LNCaP clone FGC (cell line): Measurements from ENCODE around the gene GRAMD1A.

Experiments used
- DNase-seq: peaks from one replicate; pipeline ENCODE4 v3.0.0-alpha.2; 2011; ENCODE audit warnings: low read depth
- H3K4me3 ChIP-seq: 2 replicates; pipeline ENCODE4 v1.5.1; 2011; ENCODE audit warnings: mild to moderate bottlenecking, low read depth, low read length, control low read depth
- TF ChIP-seq, protein P1 (sequence below): IDR thresholded peaks from 2 replicates; pipeline ENCODE4 v1.5.1; 2012; ENCODE audit warnings: mild to moderate bottlenecking; ENCODE audit not compliant: control insufficient read depth, insufficient read depth; ENCODE audit errors: extremely low read depth

GRAMD1A gene

DNA sequence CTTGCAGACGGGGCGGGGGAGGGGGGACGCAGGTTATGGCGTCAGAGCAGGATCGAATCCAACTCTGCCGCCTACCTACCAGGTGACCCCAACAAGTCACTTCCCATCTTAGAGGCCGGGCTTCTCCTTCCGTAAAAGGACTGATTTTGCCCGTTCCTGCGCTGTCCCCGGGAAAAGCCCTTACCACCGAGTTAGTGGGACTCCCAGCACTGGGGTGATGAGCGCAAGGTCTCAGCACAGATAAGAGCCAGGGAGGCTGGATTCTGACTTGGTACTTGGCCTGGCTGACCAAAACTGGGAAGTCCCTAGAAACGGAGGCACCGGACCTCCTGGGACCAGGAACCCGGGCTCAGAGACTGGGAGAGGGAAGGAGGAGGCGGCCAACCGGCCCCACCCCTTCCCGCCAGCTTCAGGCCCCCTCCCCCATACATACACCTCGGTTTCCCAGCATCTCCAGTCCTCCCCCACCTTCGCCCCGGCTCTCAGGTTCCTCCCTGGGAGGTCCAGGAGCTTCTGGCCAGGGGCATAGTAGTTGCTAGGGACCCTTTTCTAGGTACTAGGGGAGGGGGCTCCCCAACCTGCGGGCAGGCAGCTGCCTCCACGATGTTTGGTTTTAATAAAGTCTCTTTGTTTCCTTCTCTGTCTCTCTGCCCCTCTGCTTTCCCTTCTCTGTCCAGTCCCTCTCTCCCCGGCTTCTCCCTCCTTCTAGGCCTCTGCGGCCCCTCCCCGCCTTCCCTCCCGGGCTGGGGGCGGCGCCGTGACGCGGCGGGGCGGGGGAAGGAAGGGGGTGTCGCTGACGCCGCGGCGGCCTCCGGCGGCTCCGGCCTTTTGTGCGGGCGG is at the start of gene GRAMD1A:
GRAMD1A (plus strand) TSS at position 826 of the 840 bp plus-strand sequence. CDS start 156 bp downstream, outside the sequence.
- DNase-seq, result peak; percentile 41
- TF ChIP-seq, protein P1, sequence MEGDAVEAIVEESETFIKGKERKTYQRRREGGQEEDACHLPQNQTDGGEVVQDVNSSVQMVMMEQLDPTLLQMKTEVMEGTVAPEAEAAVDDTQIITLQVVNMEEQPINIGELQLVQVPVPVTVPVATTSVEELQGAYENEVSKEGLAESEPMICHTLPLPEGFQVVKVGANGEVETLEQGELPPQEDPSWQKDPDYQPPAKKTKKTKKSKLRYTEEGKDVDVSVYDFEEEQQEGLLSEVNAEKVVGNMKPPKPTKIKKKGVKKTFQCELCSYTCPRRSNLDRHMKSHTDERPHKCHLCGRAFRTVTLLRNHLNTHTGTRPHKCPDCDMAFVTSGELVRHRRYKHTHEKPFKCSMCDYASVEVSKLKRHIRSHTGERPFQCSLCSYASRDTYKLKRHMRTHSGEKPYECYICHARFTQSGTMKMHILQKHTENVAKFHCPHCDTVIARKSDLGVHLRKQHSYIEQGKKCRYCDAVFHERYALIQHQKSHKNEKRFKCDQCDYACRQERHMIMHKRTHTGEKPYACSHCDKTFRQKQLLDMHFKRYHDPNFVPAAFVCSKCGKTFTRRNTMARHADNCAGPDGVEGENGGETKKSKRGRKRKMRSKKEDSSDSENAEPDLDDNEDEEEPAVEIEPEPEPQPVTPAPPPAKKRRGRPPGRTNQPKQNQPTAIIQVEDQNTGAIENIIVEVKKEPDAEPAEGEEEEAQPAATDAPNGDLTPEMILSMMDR, result no peak
- H3K4me3 ChIP-seq, result peak within 1 kb of the TSS; percentile 63

DNA sequence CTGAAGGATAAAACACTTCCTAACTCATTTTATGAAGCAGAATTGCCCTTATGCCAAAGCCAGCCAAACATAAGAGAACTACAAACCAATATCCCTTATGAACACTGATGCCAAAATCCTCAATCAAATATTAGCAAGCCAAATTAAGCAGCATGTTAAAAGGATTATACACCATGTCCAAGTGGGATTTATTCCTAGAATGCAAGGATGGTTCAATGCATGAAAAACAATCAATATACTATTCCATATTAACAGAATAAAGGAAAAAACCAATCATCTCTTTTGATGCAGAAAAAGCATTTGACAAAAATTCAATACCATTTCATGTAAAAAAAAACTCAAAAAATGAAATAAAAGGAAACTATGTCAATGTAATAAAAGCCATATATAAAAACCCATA is 47.0 kb upstream of the GRAMD1A start:
- TF ChIP-seq, protein P1, result no peak
- no peak for DNase-seq
- H3K4me3 ChIP-seq, result no peak overlapping the region

DNA sequence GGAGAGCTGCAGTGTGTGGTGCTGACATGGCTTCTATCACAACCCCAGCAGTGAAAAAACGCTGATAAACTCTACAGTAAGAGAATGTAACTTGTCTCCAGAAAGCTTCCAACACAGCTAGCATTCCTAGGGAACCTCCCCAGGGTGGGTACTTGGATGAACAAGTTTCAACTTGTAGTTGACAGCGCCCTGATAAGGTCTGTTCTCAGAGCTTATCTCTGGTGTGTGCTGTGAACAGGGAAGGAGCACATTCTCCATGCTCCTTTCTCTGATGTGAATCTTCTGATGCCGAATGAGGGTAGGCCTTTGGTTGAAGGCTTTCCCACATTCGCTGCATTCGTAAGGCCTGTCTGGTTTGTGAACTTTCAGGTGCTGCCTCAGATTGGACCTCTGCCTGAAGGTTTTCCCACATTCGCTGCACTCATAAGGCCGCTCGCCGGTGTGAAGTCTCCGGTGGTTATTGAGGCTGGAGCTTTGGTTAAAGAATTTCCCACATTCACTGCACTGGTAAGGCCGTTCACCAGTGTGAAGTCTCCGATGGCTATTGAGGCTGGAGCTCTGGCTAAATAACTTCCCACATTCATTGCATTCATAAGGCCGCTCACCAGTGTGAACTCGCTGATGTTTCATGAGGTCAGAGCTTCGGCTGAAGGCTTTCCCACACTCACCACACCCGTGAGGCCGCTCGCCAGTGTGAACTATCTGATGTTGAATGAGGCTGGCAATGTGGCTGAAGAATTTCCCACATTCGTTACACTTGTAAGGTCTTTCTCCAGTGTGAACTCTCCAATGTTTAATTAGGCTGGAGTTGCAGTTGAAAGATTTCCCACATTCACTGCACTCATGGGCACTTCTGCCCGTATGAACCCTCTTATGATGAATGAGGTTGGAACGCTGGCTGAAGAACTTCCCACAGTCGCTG is 42.0 kb upstream of the GRAMD1A start:
- H3K4me3 ChIP-seq, result no peak overlapping the region
- no peak for DNase-seq
- TF ChIP-seq, protein P1, result no peak

DNA sequence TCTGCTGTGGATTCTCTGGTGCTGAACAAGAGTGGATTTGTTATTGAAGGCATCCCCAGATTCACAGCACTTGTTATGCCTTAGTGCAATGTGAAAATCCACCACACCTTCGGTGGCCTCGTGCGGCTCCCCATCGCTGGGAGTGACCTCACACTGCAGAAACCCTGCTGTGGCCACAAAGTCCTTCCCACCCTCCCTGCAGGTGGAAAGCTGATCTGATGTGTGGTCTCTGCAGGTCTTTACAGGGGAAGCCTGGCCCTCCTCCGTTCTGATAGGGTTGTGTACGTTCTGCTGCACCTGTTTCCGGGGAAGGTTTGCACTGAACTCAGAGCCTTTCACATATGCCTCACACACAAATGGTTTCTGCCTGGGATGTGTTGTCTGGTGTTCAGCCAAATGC is 41.1 kb upstream of the GRAMD1A start:
- no peak for DNase-seq
- TF ChIP-seq, protein P1, result no peak
- H3K4me3 ChIP-seq, result no peak overlapping the region

DNA sequence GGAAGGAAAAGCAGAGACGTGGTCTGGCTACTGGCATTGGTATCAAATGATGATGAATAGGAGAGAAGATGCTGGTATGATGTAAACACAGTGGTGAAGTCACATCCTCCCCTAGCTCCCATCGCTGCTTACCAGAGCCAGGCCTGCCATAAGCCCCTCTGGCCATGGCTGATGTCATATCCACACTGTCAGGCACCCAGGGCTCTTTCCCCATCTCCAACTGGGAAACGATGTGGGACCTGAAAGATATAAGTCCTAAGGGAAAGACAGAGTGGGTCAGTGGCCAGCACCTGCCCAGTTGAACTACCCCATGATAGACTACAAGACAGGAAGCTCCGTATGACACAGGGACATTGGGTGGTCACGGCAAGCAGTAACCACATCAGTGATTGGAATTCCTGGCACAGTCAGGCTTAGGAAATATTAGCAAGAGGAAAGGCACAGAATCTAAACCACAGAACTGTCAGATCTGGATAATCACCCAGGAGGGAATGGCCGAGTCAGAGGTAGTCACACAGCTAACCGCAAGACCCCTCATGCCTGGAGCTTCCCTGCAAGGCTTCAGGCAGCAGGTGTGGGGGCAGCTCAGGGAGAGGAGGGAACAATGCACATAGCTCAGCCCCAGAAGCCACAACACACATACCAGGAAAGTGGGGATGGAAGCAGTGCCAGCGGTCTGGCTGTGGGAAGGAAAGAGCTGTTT is 39.9 kb upstream of the GRAMD1A start:
- TF ChIP-seq, protein P1, result no peak
- H3K4me3 ChIP-seq, result no peak overlapping the region
- DNase-seq, result no peak

DNA sequence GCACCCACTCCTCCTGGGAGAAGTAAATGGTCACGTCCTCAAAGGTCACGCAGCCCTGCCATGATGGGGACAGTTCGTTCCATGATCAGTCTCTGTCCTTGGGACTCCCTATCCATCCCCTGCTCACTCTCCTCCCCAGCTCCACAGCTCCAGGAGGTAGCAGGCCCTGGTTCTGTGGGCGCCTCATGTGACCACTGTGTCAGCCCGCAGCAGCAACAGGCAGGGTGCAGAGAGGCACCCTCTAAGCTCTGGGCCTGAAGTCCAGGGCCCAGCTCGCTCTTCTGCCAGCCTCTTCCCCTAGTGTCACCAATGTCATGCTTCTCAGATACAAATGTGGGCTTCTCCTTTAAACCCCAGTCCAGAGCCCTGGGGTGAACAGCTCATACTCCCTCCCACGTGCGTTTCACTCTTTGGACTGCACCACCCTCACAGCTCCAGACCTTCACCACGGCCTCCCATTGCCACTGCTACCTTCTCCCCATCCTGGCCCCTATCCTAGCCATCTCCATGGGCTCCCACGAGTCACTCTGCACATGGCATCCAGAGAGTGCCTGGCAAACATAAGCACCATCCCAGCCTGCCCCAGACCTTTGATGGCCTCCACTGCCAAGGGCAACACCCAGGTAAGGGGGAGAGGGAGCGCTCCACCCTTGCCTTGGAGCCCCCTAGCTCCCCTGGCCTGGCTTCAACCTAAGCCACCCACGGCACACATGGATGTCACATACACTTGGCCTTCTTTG is 39.0 kb upstream of the GRAMD1A start:
- DNase-seq, result no peak
- H3K4me3 ChIP-seq, result no peak overlapping the region
- TF ChIP-seq, protein P1, result no peak
